Fibroblast of the aortic adventitia (primary cell): Measurements from ENCODE around the gene DIPK1C. TPM values are rescaled to one million over a fixed set of nuclear protein-coding genes. Genes with fewer than 3 reads are reported as not detected.
A peak's percentile ranks its signal among the peaks of the same experiment; 100 is the strongest.

Source experiments
- DNase-seq: peaks from one replicate; pipeline ENCODE4 v3.0.0-alpha.2; 2010; ENCODE audit warnings: low read depth
- H3K4me3 ChIP-seq: 2 replicates; pipeline ENCODE4 v1.5.1; 2011; ENCODE audit warnings: low read depth, mild to moderate bottlenecking, control low read depth, low read length, moderate library complexity
- total RNA-seq: library from RNA; depleted of rRNA; stranded (reverse); fragments of >200 nt; gene quantifications from 2 replicates; pipeline ENCODE4 v1.2.3, GENCODE V29; 2012; ENCODE audit warnings: low replicate concordance
- TF ChIP-seq, protein P1 (sequence below): IDR thresholded peaks from 2 replicates; pipeline ENCODE4 v1.5.1; 2011; ENCODE audit warnings: mild to moderate bottlenecking, low read length, control low read depth, inconsistent platforms; ENCODE audit not compliant: insufficient read depth

The DIPK1C gene
- total RNA-seq, 1 donor: not detected

DNA sequence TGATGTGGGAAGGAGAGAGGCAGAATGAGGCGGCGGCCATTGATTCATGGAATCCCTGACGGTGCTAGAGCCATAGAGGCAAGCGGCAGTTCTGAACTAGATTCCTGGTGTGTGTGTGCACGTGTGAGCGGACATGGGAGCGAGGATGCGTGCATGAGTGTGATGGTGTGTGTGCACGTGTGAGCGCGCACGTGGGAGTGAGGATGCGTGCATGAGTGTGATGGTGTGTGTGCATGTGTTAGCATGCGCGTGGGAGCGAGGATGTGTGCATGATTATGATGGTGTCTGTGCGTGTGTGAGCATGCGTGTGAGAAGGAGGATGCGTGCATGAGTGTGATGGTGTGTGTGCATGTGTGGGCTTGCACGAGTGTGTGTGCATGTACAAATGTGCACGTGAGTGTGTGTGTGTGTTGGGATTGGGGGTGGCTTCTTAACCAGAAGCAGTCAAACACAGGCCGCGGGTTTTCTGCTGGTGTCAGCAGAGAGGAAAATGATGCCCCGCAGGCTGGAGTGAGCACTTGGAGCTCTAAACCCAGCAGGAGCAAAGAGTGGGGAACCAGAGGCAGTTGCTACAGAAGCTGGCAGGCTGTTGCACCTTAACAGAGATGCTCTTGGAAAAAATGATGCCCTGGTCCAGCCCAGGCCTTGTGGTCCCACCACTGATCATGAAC, 29.5 kb downstream of the DIPK1C start:
- TF ChIP-seq, protein P1, sequence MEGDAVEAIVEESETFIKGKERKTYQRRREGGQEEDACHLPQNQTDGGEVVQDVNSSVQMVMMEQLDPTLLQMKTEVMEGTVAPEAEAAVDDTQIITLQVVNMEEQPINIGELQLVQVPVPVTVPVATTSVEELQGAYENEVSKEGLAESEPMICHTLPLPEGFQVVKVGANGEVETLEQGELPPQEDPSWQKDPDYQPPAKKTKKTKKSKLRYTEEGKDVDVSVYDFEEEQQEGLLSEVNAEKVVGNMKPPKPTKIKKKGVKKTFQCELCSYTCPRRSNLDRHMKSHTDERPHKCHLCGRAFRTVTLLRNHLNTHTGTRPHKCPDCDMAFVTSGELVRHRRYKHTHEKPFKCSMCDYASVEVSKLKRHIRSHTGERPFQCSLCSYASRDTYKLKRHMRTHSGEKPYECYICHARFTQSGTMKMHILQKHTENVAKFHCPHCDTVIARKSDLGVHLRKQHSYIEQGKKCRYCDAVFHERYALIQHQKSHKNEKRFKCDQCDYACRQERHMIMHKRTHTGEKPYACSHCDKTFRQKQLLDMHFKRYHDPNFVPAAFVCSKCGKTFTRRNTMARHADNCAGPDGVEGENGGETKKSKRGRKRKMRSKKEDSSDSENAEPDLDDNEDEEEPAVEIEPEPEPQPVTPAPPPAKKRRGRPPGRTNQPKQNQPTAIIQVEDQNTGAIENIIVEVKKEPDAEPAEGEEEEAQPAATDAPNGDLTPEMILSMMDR: no peak
- no peak overlapping the region for H3K4me3 ChIP-seq
- no peak for DNase-seq

DNA sequence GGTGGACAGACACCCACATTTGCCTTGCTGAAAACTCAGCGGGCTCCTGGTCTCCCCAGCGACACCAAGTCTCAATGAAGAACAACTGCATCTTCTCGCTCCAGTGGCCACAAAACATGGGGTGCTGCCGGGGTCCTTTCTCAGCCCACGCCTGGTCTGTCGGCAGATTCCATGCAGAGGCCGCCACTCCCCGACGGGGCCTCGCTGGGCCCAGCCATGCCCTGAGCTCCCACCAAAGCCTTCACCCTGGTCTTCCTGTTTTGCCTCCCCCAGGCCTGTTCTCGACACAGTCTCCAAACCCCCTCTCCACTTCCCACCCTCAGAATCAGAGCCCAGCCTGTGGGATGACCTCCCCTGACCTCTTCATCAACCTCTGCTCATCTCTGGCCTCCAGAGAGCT, 31.2 kb downstream of the DIPK1C start:
- no peak for DNase-seq
- TF ChIP-seq, protein P1: no peak
- H3K4me3 ChIP-seq: no peak overlapping the region

DNA sequence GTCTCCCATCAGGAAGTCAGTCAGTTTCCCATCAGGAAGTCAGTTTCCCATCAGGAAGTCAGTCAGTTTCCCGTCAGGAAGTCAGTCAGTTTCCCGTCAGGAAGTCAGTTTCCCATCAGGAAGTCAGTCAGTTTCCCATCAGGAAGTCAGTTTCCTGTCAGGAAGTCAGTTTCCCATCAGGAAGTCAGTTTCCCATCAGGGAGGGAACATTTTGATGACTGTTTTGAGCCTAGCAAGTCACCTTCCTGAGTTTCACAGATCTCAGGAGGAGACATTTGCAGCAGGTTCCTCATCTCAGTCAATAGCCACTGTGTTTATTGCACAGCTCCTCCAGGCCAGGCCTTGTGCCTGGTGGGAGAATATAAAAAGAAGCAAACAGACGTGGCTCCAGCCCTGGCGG, 31.9 kb downstream of the DIPK1C start:
- DNase-seq: no peak
- no peak overlapping the region for H3K4me3 ChIP-seq
- TF ChIP-seq, protein P1: no peak

DNA sequence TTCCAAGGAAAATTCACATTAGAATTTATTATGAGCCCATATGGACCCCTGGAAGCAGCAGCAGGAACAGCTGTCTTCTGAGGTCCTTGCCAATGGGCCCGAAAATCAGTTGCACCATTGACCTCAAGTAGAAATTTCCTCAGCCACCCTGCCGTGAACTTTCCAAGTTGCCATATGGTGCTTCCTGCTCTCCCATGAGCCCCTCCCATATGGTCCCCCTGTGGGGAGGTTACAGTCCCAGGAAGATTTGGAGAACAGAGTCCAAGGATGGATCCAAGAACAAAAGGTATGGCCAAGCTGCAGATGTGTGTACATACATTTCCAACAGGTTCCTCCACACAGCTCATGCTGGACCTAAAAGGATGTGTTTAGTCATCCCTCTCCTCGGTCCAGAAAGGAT, 34.6 kb downstream of the DIPK1C start:
- no peak overlapping the region for H3K4me3 ChIP-seq
- DNase-seq: no peak

DNA sequence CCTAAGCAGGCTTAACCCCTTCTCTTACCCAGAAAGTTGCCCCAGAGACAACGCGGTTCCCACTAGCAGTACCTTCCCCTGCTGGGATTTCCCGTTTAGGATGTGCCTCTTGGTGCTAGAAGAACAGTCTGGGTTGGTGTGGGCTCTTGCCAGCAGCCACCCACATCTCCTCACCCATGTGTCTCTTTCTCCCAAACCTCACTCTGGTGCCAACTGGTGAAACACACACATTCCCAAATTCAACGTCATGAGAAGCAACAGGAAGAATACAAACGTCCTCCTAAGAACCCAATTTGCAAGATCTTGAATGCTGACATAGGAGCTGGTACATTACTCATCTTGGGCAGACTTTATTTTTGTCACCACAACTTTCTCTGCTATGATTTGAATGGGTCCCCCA, 36.2 kb downstream of the DIPK1C start:
- no peak for DNase-seq
- no peak overlapping the region for H3K4me3 ChIP-seq
- TF ChIP-seq, protein P1: no peak

More for the DNA sequence above, 34.6 kb downstream of the DIPK1C start:
- TF ChIP-seq, protein P1: no peak

DNA sequence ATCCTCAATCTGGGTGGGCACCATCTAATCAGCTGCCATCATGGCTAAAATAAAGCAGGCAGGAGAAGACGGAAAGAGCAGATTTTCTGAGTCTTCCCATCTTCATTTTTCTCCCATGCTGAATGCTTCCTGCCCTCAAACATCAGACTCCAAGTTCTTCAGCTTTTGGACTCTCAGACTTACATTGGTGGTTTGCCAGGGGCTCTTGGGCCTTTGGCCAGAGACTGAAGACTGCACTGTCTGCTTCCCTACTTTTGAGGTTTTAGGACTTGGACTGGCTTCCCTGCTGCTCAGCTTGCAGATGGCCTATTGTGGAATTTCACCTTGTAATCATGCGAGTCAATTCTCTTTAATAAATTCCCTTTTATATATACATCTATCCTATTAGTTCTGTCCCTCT, 36.6 kb downstream of the DIPK1C start:
- no peak overlapping the region for H3K4me3 ChIP-seq
- DNase-seq: peak; percentile 15
- TF ChIP-seq, protein P1: no peak

DNA sequence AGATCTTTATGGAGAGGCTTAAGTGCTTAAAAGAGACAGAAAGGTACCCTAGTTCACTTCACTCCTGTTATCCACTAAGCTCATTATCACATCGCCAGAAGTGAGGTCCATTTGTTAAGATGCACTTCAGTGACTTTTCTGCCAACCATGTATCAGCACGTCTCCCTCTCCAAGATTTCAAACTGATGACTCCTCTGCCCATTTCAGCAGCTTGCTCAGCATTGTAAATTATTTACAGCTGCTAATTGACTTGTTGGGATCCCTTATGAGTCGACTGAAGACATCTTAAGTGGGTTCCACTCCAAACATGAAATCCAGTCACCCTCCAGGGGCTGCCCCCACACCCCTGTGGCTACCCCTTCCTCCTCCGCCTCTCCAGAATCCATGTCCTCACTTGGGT, 37.3 kb downstream of the DIPK1C start:
- H3K4me3 ChIP-seq: no peak overlapping the region
- no peak for DNase-seq
- TF ChIP-seq, protein P1: no peak
